HG02759 (cell line): ENCODE data around the gene CHMP4B.

Source experiments
- ATAC-seq: cut with Tn5 transposase; IDR thresholded peaks from one replicate; pipeline ENCODE4 v1.9.1; 2021; ENCODE audit warnings: mild to moderate bottlenecking, moderate library complexity; ENCODE audit not compliant: unreplicated experiment

CHMP4B gene

GRCh38 chr20:33889312-33889711 lies 78.2 kb downstream of the CHMP4B start:
- ATAC-seq: no peak

GRCh38 chr20:33890557-33890956 lies 79.4 kb downstream of the CHMP4B start:
- no peak for ATAC-seq

GRCh38 chr20:33893314-33893713 lies 82.2 kb downstream of the CHMP4B start:
- no peak for ATAC-seq

GRCh38 chr20:33894798-33895197 lies 83.7 kb downstream of the CHMP4B start:
- ATAC-seq: no peak

GRCh38 chr20:33896509-33896908 lies 85.4 kb downstream of the CHMP4B start:
- no peak for ATAC-seq

- no peak for ATAC-seq
Measured at GRCh38 chr20:33897313-33897912, 86.3 kb downstream of the CHMP4B start.

GRCh38 chr20:33899106-33899505 lies 88.0 kb downstream of the CHMP4B start:
- ATAC-seq: no peak

GRCh38 chr20:33900521-33901131 lies 89.5 kb downstream of the CHMP4B start:
- ATAC-seq: no peak

- ATAC-seq: no peak
Measured at GRCh38 chr20:33901132-33901523, 90.0 kb downstream of the CHMP4B start.

- no peak for ATAC-seq
Measured at GRCh38 chr20:33902011-33902410, 90.9 kb downstream of the CHMP4B start.
